ENCODE data around the gene TAF1D. TPM values are rescaled to one million over a fixed set of nuclear protein-coding genes. Genes with fewer than 3 reads are reported as not detected.

Gene TAF1D
- total RNA-seq, 1 experiment from 2014 or later, result 294 TPM

- no peak for DNase-seq (ENCODE audit: extremely low read depth, low read depth)
These were observed 12.5 kb downstream of the TAF1D start for GRCh38 chr11:93728792-93729128.

GRCh38 chr11:93727985-93728791 is 13.1 kb downstream of the TAF1D start:
- no peak for DNase-seq (ENCODE audit: extremely low read depth, low read depth)

GRCh38 chr11:93724089-93724488 is 17.2 kb downstream of the TAF1D start:
- no peak for DNase-seq (ENCODE audit: extremely low read depth, low read depth)

- DNase-seq (ENCODE audit: extremely low read depth, low read depth), result no peak
These were observed 20.8 kb downstream of the TAF1D start for GRCh38 chr11:93720522-93720921.

GRCh38 chr11:93719310-93719709 is 22.0 kb downstream of the TAF1D start:
- no peak for DNase-seq (ENCODE audit: extremely low read depth, low read depth)

- DNase-seq (ENCODE audit: extremely low read depth, low read depth), result no peak
These were observed 23.2 kb downstream of the TAF1D start for GRCh38 chr11:93718057-93718563.

GRCh38 chr11:93717501-93717900 is 23.8 kb downstream of the TAF1D start:
- no peak for DNase-seq (ENCODE audit: extremely low read depth, low read depth)

GRCh38 chr11:93715797-93716396 is 25.4 kb downstream of the TAF1D start:
- no peak for DNase-seq (ENCODE audit: extremely low read depth, low read depth)

GRCh38 chr11:93712678-93713077 is 28.6 kb downstream of the TAF1D start:
- no peak for DNase-seq (ENCODE audit: extremely low read depth, low read depth)

GRCh38 chr11:93710239-93710638 is 31.1 kb downstream of the TAF1D start:
- no peak for DNase-seq (ENCODE audit: extremely low read depth, low read depth)

- DNase-seq (ENCODE audit: extremely low read depth, low read depth), result no peak
These were observed 37.1 kb downstream of the TAF1D start for GRCh38 chr11:93704237-93704636.

GRCh38 chr11:93700830-93701229 is 40.5 kb downstream of the TAF1D start:
- DNase-seq (ENCODE audit: extremely low read depth, low read depth), result no peak

- DNase-seq (ENCODE audit: extremely low read depth, low read depth), result no peak
These were observed 43.7 kb downstream of the TAF1D start for GRCh38 chr11:93697611-93698010.

- DNase-seq (ENCODE audit: extremely low read depth, low read depth), result no peak
These were observed 46.7 kb downstream of the TAF1D start for GRCh38 chr11:93694557-93694956.

GRCh38 chr11:93694109-93694508 is 47.2 kb downstream of the TAF1D start:
- DNase-seq (ENCODE audit: extremely low read depth, low read depth), result no peak

GRCh38 chr11:93689240-93689639 is 52.1 kb downstream of the TAF1D start:
- no peak for DNase-seq (ENCODE audit: extremely low read depth, low read depth)

- DNase-seq (ENCODE audit: extremely low read depth, low read depth), result no peak
These were observed 54.5 kb downstream of the TAF1D start for GRCh38 chr11:93686812-93687211.

GRCh38 chr11:93686226-93686625 is 55.1 kb downstream of the TAF1D start:
- DNase-seq (ENCODE audit: extremely low read depth, low read depth), result no peak
